GM21381 (cell line): ENCODE data around the gene ADAP1.

ENCODE experiments used
- ATAC-seq: cut with Tn5 transposase; IDR thresholded peaks from one replicate; pipeline ENCODE4 v1.9.1; 2021; ENCODE audit warnings: mild to moderate bottlenecking, moderate library complexity; ENCODE audit not compliant: unreplicated experiment

ADAP1 gene

GRCh38 chr7:940599-941408 lies 13.7 kb downstream of the ADAP1 start:
- ATAC-seq = no peak

- no peak for ATAC-seq
These were observed 14.6 kb downstream of the ADAP1 start for GRCh38 chr7:939843-940242.

GRCh38 chr7:938546-939185 lies 15.8 kb downstream of the ADAP1 start:
- ATAC-seq = no peak

- ATAC-seq = no peak
These were observed 16.5 kb downstream of the ADAP1 start for GRCh38 chr7:937856-938484.

- ATAC-seq = peak; percentile 75
These were observed 18.0 kb downstream of the ADAP1 start for GRCh38 chr7:936386-937054.

GRCh38 chr7:935874-936385 lies 18.6 kb downstream of the ADAP1 start:
- ATAC-seq = no peak

- no peak for ATAC-seq
These were observed 19.2 kb downstream of the ADAP1 start for GRCh38 chr7:935164-935873.

- ATAC-seq = no peak
These were observed 19.9 kb downstream of the ADAP1 start for GRCh38 chr7:934469-935163.

- ATAC-seq = no peak
These were observed 21.9 kb downstream of the ADAP1 start for GRCh38 chr7:932651-932975.

GRCh38 chr7:931871-932650 lies 22.4 kb downstream of the ADAP1 start:
- ATAC-seq = no peak

GRCh38 chr7:930975-931758 lies 23.3 kb downstream of the ADAP1 start:
- ATAC-seq = no peak

GRCh38 chr7:929311-929711 lies 25.2 kb downstream of the ADAP1 start:
- no peak for ATAC-seq

- ATAC-seq = no peak
These were observed 27.3 kb downstream of the ADAP1 start for GRCh38 chr7:927031-927671.

GRCh38 chr7:926061-927030 lies 28.1 kb downstream of the ADAP1 start:
- no peak for ATAC-seq

GRCh38 chr7:925601-926000 lies 28.9 kb downstream of the ADAP1 start:
- ATAC-seq = no peak

- ATAC-seq = peak; percentile 39
These were observed 29.8 kb downstream of the ADAP1 start for GRCh38 chr7:924541-925231.
